Measurements from ENCODE around the gene CDH12.

- no peak for TF ChIP-seq ARNTL (CRISPR knock-in tag; IDR thresholded peaks at IDR 0.05; ENCODE audit: borderline replicate concordance, low read depth)
- no peak for TF ChIP-seq ESRRG (CRISPR knock-in tag; IDR thresholded peaks at IDR 0.05)
Observed at GRCh38 chr5:22372826-22373660, 480.1 kb downstream of the CDH12 start.
